ENCODE measurements around the gene CAPZB. TPM values are rescaled to one million over a fixed set of nuclear protein-coding genes. Genes with fewer than 3 reads are reported as not detected.
"Not testable (repeated sequence)": the region's sequence is repeated elsewhere in the genome, so short reads cannot be mapped to it uniquely, and the experiment has no call there.

The CAPZB gene
- polyA plus RNA-seq, 3 donors: 290 to 504 (median 407) TPM

GRCh38 chr1:19497443-19497842 is 12.1 kb upstream of the CAPZB start:
- DNase-seq; H3K27ac Mint-ChIP-seq; H2AFZ ChIP-seq (ENCODE audit: insufficient read depth, low read depth, low read length, poor library complexity, severe bottlenecking); H3K27me3 ChIP-seq (ENCODE audit: control insufficient read depth in 2 of 2, insufficient read depth in 2 of 2, low read length in 2 of 2); H3K4me2 ChIP-seq (replicated peaks; ENCODE audit: extremely low read depth, low read length, poor library complexity, severe bottlenecking); H4K20me1 ChIP-seq (ENCODE audit: insufficient read depth, low read length); H3K4me3 ChIP-seq (replicated peaks in 1 of 3; ENCODE audit: low read depth in 2 of 3, low read length in 3 of 3); intact Hi-C loops (cut with micrococcal nuclease); H3K27ac ChIP-seq (ENCODE audit: low read depth in 1 of 2, low read length in 2 of 2); H3K79me2 ChIP-seq (ENCODE audit: insufficient read depth, low read length); H3K4me3 Mint-ChIP-seq; H3K9me3 Mint-ChIP-seq; H3K4me1 ChIP-seq (ENCODE audit: control insufficient read depth in 1 of 2, insufficient read depth in 2 of 2, low read length in 2 of 2); H3K9me3 ChIP-seq (replicated peaks in 1 of 2; ENCODE audit: control insufficient read depth in 1 of 2, insufficient read depth in 1 of 2, low read length in 2 of 2); H3K36me3 ChIP-seq (replicated peaks in 1 of 2; ENCODE audit: control insufficient read depth in 1 of 2, insufficient read depth in 2 of 2, low read length in 2 of 2); H3K27me3 Mint-ChIP-seq (ENCODE audit: low read depth in 3 of 3); H3K36me3 Mint-ChIP-seq; H3K9ac ChIP-seq (ENCODE audit: insufficient read depth, low read length, poor library complexity, severe bottlenecking): not testable (repeated sequence)
- WGBS (ENCODE audit: insufficient coverage): no CpG with 5 or more reads among the region's 4 CpGs
- H3K4me1 Mint-ChIP-seq: peaks cover 10% of the 10 kb centered on the region

GRCh38 chr1:19496527-19496874 is 11.2 kb upstream of the CAPZB start:
- Histone ChIP-seq H3K4me1 (ENCODE audit: control insufficient read depth in 1 of 2, insufficient read depth in 2 of 2, low read length in 2 of 2) (peaks cover 5 to 7% of the 10 kb centered on the region in 2 donors), H2AFZ (ENCODE audit: insufficient read depth, low read depth, low read length, poor library complexity, severe bottlenecking) (no peak overlapping the region), H3K4me3 (replicated peaks in 1 of 3; ENCODE audit: low read depth in 2 of 3, low read length in 3 of 3) (no peak overlapping the region), H3K4me2 (replicated peaks; ENCODE audit: extremely low read depth, low read length, poor library complexity, severe bottlenecking) (no peak overlapping the region), H3K27ac (ENCODE audit: low read depth in 1 of 2, low read length in 2 of 2) (no peak overlapping the region), H4K20me1 (ENCODE audit: insufficient read depth, low read length) (no peaks in the 10 kb centered on the region), H3K27me3 (ENCODE audit: control insufficient read depth in 2 of 2, insufficient read depth in 2 of 2, low read length in 2 of 2) (no peaks in the 10 kb centered on the region), H3K9ac (ENCODE audit: insufficient read depth, low read length, poor library complexity, severe bottlenecking) (no peak overlapping the region), H3K9me3 (replicated peaks in 1 of 2; ENCODE audit: control insufficient read depth in 1 of 2, insufficient read depth in 1 of 2, low read length in 2 of 2) (no peaks in the 10 kb centered on the region), H3K36me3 (replicated peaks in 1 of 2; ENCODE audit: control insufficient read depth in 1 of 2, insufficient read depth in 2 of 2, low read length in 2 of 2) (no peaks in the 10 kb centered on the region), H3K79me2 (ENCODE audit: insufficient read depth, low read length) (no peaks in the 10 kb centered on the region)
- H3K4me1 Mint-ChIP-seq: peaks cover 8% of the 10 kb centered on the region
- peaks cover 5 to 10% (median 8%) of the 10 kb centered on the region in 3 donors for H3K27me3 Mint-ChIP-seq (ENCODE audit: low read depth in 3 of 3)
- TF ChIP-seq, protein P1, sequence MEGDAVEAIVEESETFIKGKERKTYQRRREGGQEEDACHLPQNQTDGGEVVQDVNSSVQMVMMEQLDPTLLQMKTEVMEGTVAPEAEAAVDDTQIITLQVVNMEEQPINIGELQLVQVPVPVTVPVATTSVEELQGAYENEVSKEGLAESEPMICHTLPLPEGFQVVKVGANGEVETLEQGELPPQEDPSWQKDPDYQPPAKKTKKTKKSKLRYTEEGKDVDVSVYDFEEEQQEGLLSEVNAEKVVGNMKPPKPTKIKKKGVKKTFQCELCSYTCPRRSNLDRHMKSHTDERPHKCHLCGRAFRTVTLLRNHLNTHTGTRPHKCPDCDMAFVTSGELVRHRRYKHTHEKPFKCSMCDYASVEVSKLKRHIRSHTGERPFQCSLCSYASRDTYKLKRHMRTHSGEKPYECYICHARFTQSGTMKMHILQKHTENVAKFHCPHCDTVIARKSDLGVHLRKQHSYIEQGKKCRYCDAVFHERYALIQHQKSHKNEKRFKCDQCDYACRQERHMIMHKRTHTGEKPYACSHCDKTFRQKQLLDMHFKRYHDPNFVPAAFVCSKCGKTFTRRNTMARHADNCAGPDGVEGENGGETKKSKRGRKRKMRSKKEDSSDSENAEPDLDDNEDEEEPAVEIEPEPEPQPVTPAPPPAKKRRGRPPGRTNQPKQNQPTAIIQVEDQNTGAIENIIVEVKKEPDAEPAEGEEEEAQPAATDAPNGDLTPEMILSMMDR (IDR thresholded peaks at IDR 0.05): no peak
- 100% methylated on average over 1 of the region's 1 CpG for WGBS (ENCODE audit: insufficient coverage)
- no peak overlapping the region for H3K27ac Mint-ChIP-seq
- no peak for DNase-seq
- peaks cover 0 to 4% (median 0%) of the 10 kb centered on the region in 7 donors for H3K9me3 Mint-ChIP-seq
- intact Hi-C loops (cut with micrococcal nuclease): no loop called here
- H3K36me3 Mint-ChIP-seq: peaks cover 0 to 1% of the 10 kb centered on the region in 2 donors
- H3K4me3 Mint-ChIP-seq: no peak overlapping the region

Data from CD14-positive monocyte (primary cell).